ENCODE data around the gene GOLIM4.

DNA sequence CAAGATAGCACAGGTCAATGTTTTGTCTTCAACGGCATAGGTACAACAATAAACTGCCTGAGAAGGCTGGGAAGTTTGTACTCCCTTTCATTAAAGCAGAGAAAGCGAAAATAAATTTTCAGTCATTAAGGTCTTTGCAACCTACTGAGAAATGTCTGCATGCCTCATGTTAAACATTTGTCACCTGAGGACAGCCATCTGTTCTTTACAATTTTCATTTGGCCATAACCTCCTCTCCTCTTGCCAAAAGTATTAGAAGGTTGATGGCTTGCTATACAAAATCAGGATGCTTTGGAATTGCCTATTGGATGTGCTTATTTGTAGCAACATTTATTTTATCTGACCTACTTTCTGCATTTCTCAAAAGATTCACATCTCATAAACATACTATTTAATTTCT is 122.7 kb downstream of the GOLIM4 start:
- TF ChIP-seq POLR2A (IDR thresholded peaks at IDR 0.05) = no peak
- TF ChIP-seq, protein P1, sequence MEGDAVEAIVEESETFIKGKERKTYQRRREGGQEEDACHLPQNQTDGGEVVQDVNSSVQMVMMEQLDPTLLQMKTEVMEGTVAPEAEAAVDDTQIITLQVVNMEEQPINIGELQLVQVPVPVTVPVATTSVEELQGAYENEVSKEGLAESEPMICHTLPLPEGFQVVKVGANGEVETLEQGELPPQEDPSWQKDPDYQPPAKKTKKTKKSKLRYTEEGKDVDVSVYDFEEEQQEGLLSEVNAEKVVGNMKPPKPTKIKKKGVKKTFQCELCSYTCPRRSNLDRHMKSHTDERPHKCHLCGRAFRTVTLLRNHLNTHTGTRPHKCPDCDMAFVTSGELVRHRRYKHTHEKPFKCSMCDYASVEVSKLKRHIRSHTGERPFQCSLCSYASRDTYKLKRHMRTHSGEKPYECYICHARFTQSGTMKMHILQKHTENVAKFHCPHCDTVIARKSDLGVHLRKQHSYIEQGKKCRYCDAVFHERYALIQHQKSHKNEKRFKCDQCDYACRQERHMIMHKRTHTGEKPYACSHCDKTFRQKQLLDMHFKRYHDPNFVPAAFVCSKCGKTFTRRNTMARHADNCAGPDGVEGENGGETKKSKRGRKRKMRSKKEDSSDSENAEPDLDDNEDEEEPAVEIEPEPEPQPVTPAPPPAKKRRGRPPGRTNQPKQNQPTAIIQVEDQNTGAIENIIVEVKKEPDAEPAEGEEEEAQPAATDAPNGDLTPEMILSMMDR (IDR thresholded peaks at IDR 0.05) = no peak
